Fibroblast of upper back skin (primary cell): ENCODE data around the gene ENTR1.

Experiments used
- DNase-seq: peaks from one replicate; pipeline ENCODE4 v3.0.0-alpha.2; 2013

Gene ENTR1

GRCh38 chr9:136410500-136411287, at the start of gene ENTR1, which contains the start of gene PMPCA:
TSS of gene ENTR1 (minus strand) at chr9:136410614. CDS start at chr9:136410397, 217 bp downstream.
TSS of gene PMPCA (plus strand) at chr9:136410658. CDS start at chr9:136410669, 11 bp downstream.
- DNase-seq: peak; percentile 86

- no peak for DNase-seq
Observed at GRCh38 chr9:136459425-136459824, 49.0 kb upstream of the ENTR1 start.

GRCh38 chr9:136457326-136457725, 46.9 kb upstream of the ENTR1 start:
- DNase-seq: no peak

- no peak for DNase-seq
Observed at GRCh38 chr9:136456258-136456657, 45.8 kb upstream of the ENTR1 start.

DNA sequence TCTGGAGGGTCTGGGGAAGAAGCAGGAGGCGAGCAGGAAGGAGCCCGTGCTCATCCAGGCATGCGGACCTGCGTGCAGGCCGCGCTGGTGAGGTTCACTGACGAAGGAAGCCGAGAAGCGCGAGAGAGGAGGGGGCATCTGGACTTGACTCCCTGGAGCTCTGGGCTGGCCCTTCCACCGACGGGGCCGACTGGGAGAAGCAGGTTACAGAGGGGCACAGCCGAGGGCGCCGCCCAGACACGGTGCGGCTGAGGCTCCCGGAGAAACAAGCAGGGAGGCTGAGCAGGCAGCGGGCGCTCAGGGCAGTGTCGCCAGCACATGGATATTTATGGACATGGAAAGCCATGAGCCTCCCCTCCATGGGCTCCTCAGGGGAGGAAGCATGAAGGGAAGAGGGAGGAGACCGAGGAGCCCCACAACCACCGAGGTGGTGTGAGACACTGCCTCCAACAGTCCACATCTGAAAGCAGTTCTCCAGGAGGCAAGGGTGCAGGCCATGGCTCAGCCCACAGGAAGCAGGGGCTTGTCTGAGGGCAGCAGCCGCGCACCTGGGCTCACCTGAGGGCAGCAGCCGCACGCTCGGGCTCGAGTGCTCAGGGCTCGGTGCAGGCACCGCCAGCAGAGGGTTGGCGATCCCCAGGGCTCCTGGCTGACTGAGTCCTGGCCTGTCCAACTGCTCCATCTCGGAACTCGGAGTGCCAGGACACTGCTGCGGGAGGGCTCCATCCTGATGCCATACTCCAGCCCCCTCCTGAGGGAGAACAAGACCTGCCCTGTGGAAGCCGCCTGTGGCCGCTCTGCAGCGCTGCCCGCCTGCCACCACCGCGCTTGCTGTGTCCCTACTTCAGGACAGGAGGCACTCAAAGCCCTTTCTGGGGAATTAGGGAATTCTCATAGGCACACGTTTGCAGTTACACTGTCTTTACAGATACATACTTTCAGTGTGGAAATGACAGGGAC, 44.9 kb upstream of the ENTR1 start:
- no peak for DNase-seq

GRCh38 chr9:136454026-136454796, 43.8 kb upstream of the ENTR1 start:
- no peak for DNase-seq

DNA sequence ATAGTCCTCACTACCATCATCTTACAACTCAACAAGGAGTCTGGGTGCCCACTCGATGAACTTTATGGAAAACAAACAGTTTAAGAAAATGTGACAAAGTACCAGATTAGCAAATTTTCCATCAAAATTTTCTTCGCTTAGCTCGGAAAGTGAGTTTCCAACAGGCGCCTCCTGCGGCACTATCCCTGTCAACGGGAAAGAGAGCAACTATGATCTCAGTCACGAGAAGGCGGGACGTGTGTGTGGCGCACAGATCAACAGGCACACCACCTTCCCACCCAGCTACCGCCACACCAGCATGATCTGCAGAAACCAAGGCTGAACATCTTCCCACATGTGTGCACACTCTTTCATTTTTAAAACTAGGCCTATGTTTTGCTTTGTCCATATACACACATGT, 42.9 kb upstream of the ENTR1 start:
- DNase-seq: no peak

- DNase-seq: no peak
Observed at GRCh38 chr9:136451221-136451877, 40.9 kb upstream of the ENTR1 start.

DNA sequence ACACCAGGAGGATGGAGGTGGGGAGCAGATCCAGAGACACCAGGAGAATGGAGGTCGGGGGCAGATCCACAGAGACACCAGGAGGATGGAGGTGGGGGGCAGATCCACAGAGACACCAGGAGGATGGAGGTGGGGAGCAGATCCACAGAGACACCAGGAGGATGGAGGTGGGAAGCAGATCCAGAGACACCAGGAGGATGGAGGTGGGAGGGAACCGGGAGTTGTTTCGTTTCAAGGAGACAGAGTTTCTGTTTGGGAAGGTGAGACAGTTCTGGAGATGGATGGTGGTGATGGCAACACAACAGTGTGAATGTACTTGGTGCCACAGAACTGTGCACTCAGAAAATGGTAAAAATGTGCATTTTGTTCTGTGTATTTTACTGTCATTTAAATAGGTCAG, 38.2 kb upstream of the ENTR1 start:
- DNase-seq: no peak

- DNase-seq: no peak
Observed at GRCh38 chr9:136447173-136447778, 36.9 kb upstream of the ENTR1 start.

DNA sequence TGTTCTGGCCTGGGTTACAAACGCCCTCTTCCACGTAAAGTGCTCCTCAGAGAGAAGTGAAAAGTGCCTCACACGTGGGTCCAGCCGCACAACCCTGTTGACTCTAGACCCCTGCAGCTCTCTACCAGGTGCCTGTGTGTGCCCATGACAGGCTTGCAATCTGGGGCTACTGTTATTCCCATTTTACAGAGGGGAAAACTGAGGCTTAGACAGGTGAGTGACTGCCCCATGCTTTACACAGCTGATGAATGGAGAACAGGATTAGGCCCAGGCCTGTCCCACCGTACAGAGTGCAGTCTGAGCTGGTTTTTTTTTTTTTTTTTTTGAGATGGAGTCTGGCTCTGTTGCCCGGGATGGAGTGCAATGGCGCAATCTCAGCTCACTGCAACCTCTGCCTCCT, 35.4 kb upstream of the ENTR1 start:
- DNase-seq: no peak

DNA sequence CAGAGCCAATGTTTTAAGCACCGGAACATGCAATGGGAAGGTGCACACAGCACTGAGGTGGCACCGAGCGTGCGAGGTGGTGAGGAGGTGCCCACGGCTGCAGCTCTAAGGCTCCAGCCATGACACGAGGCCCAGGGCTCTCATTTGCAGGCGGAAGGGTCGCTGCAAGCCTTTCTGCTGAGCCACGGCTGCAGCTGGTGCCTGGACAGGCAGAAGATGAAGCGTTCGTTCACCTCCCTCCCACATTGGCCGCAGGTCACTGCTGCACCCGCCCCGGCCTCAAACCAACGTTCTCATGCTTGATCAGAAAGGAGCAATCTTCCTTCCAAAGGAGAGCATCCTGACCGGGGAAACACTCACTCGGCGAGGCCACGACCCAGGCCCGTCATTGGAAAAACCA, 33.7 kb upstream of the ENTR1 start:
- DNase-seq: no peak

DNA sequence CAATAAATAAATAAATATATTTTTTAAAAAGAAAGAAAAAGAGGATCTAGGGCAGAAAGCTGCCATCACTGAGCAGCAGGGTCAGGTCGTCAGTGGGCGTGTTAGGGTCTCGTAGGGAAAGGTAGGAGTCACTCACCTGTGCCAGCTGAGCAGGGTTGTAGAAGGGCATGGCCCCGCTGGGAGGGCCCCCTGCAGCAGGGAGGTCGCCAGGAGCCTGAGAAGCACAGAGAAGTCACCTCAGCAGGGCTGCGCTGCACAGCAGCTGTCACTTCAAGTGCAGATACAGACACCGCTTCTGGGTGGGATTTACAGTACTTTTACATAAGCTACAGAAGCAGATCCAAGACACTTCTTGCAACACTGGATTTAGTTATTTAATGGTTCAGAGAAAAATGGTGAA, 33.3 kb upstream of the ENTR1 start:
- DNase-seq: no peak

- no peak for DNase-seq
Observed at GRCh38 chr9:136443087-136443486, 32.7 kb upstream of the ENTR1 start.

DNA sequence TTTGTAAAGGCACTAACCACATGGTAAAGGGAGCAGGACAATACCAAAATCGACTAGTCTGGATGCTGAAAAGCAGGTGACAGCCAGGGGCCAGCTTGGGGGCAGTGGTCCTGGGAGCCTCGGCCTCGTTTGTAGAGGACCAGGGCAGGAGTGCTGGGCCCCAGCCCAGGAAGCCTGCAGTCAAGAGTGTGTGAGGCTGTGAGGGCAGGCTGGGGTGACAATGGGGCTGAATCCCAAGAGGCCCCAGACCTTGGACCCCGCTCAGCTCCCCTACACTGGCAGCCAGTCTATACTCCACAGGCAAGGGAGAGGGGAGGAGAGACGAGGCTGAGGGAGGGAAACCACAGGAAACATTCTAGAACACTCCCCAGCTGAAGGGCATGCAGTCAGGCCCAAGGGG, 31.9 kb upstream of the ENTR1 start:
- no peak for DNase-seq

DNA sequence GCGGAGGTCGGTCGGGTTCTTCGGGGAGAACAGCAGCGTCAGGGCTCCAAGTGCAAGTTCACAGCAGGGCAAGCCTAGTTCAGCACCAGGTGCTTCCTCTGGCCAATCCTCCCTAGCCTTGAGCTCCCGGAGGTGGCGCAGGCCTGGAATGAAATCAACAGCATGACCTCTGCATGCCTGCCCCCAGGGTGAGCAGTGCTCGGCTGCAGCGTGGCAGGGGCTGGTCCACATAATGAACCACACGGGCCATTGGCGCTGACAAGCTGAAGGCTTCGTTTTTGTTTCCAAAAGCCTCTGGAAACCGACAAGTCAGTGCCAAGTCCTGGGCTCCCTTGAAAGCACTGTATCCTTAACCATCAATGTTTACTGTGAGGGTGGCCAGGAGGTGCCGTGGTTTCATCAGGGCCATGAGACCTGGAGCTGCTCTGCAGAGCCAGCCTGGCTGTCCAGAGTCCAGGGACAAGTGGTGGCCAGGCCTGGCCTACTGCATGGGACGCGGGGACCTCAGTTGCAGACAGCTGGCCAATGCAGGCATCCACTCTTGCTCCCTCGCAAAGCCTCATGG, 31.3 kb upstream of the ENTR1 start:
- no peak for DNase-seq

DNA sequence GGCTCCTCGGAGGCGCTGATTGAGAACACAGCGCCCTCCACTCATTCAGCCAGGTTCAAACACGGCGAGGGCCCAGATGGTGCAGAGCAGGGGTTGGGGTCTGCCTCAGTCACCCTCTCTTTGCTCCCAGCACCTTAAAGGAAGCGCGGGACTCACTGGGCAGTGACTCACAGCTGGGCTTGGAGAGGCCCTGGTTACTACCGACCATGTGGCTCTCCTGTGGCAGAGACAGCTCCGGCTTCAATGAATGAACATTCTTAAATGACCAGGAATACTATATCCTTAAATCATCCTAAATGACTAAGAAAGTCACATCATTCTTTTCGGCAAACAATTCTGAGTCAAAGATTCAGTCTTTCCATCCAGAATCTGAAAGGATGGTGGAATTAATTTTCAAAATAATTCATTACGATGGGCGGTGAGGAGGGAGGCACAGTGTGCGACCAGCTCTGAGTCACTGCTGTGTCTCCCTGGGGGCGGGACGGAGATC, 30.8 kb upstream of the ENTR1 start:
- DNase-seq: no peak

- peak; percentile 54 for DNase-seq
Observed at GRCh38 chr9:136439481-136440408, 29.3 kb upstream of the ENTR1 start, which contains the start of gene INPP5E. TSS of gene INPP5E (minus strand) at chr9:136439845. CDS start at chr9:136439419, 426 bp downstream.

- DNase-seq: peak; percentile 12
Observed at GRCh38 chr9:136438548-136439480, 28.4 kb upstream of the ENTR1 start.
